Ovary (tissue), 9 donors: Measurements from ENCODE around the gene CA10. TPM values are rescaled to one million over a fixed set of nuclear protein-coding genes. Genes with fewer than 3 reads are reported as not detected.

Experiments
- DNase-seq, 5 donors: peaks; one replicate each; pipeline ENCODE4 v3.0.0-alpha.2; 2019 to 2020
- H3K27ac ChIP-seq, 2 donors: fragments of 200-600 bp; one replicate each; pipeline versions ENCODE4 v1.5.1 to v1.8.0; 2019 to 2022
- H3K27me3 ChIP-seq: fragments of 200-600 bp; one replicate; pipeline ENCODE4 v1.8.0; 2022
- H3K36me3 ChIP-seq: fragments of 200-600 bp; sonication (generic); one replicate; pipeline ENCODE4 v1.5.1; 2019
- H3K4me1 ChIP-seq: one replicate; pipeline ENCODE4 v1.8.1; 2013; ENCODE audit warnings: mild to moderate bottlenecking, moderate library complexity; ENCODE audit not compliant: insufficient read depth
- H3K4me3 ChIP-seq: fragments of 200-600 bp; sonication (generic); one replicate; pipeline ENCODE4 v1.5.1; 2017
- H3K9me3 ChIP-seq, 2 donors: fragments of 200-600 bp in 1 of 2; sonication (generic) in 1 of 2; one replicate each; pipeline versions ENCODE4 v1.5.1 to v1.8.1; 2013 to 2019; ENCODE audit warnings: mild to moderate bottlenecking in 1 of 2, moderate library complexity in 1 of 2
- CTCF ChIP-seq, 3 donors: fragments of 450-650 bp in 2 of 3; fragments of 200-600 bp in 1 of 3; IDR thresholded peaks; one replicate each; pipeline versions ENCODE4 v1.5.1 to v1.8.0; 2016 to 2022; ENCODE audit warnings: antibody characterized with exemption in 3 of 3, mild to moderate bottlenecking in 1 of 3
- EP300 ChIP-seq: sonication (generic); formaldehyde crosslinking; IDR thresholded peaks from one replicate; pipeline ENCODE4 v1.6.1; 2017; ENCODE audit warnings: antibody characterized with exemption
- POLR2A ChIP-seq: fragments of 450-650 bp; IDR thresholded peaks from one replicate; pipeline ENCODE4 v1.6.1; 2017; ENCODE audit warnings: antibody characterized with exemption, mild to moderate bottlenecking, moderate library complexity
- WGBS, 3 donors: extraction: QIAGEN DNeasy Blood & Tissue Kit in 1 of 3; methylation state at CpG; one replicate each; pipeline versions ENCODE4 v1.1.5 to v1.1.7; 2013 to 2017; 5-methylcytosine and 5-hydroxymethylcytosine counted together
- intact Hi-C, 4 donors: fragments of 100-400 bp; cut with DNase I; formaldehyde crosslinking; loops; one replicate each; pipeline versions ENCODE4 v1.11.0 to v1.15.1; 2022 to 2023
- polyA plus RNA-seq, 2 donors: library from polyadenylated mRNA; stranded (reverse); fragments of 200-250 nt in 1 of 2; fragments of 350-450 nt in 1 of 2; fragmentation: Illumina TruSeq in 1 of 2; extraction: RNeasy Lipid Tissue Mini Kit (QIAGEN cat#74804) in 1 of 2; gene quantifications; one replicate each; pipeline ENCODE4 v1.2.3, GENCODE V29; 2013 to 2014
- total RNA-seq, 7 donors: library from RNA; depleted of rRNA in 2 of 7; stranded (reverse); fragments of >200 nt in 2 of 7; fragmentation: NEBNext Ultra II Directional in 3 of 7; extraction: Animal tissue kit (Norgen Biotek cat#: 25700) in 3 of 7; gene quantifications; one replicate each; pipeline versions ENCODE4 v1.1.0 to v1.2.4, GENCODE V29; 2016 to 2023
- donor health status: DM: no; HTN: no; CAD: no; lungs with moderate emphysema.
- donor health status: DM: no; HTN: no; CAD: no.
- donor health status: Bipolar disorder and iron deficiency.
- donor health status: DM: yes; HTN: yes; CAD: no.
- donor health status: DM: no; HTN: no; CAD: no.
- donor health status: DM: yes; HTN: yes; CAD: no.

Gene CA10
- total and polyA plus RNA-seq, 9 donors: 0.34 to 4.3 (median 1.2) TPM; not detected in 2

GRCh38 chr17:51650772-51651171 lies 507.7 kb downstream of the CA10 start:
- no peaks in the 10 kb centered on the region for H3K36me3 ChIP-seq
- H3K4me1 ChIP-seq: peaks cover 3% of the 10 kb centered on the region
- H3K4me3 ChIP-seq: no peak overlapping the region
- intact Hi-C loops: no loop called here
- no peak overlapping the region for H3K27ac ChIP-seq
- H3K9me3 ChIP-seq: no peaks in the 10 kb centered on the region
- DNase-seq: no peak
- no peak for TF ChIP-seq POLR2A
- no peak for TF ChIP-seq CTCF (IDR thresholded peaks at IDR 0.05)
- no peak for TF ChIP-seq EP300
- 13 to 24% (median 19%) methylated on average over 3 of the region's 3 CpGs for WGBS, 3 donors
- H3K27me3 ChIP-seq: no peaks in the 10 kb centered on the region

- Histone ChIP-seq H3K27me3 (no peaks in the 10 kb centered on the region), H3K9me3 (no peaks in the 10 kb centered on the region), H3K36me3 (no peaks in the 10 kb centered on the region), H3K4me3 (no peak overlapping the region), H3K4me1 (peaks cover 3% of the 10 kb centered on the region), H3K27ac (no peak overlapping the region)
- no peak for DNase-seq
- TF ChIP-seq POLR2A (no peak), EP300 (no peak), CTCF (IDR thresholded peaks at IDR 0.05) (no peak)
- WGBS, 3 donors: 76 to 84% (median 83%) methylated on average over 2 of the region's 2 CpGs
- intact Hi-C loops: no loop called here
Measured at GRCh38 chr17:51650202-51650601, 508.3 kb downstream of the CA10 start.

GRCh38 chr17:51647826-51648225 lies 510.7 kb downstream of the CA10 start:
- no peaks in the 10 kb centered on the region for H3K27me3 ChIP-seq
- WGBS, 3 donors: 68 to 70% (median 69%) methylated on average over 5 of the region's 5 CpGs
- H3K9me3 ChIP-seq: no peaks in the 10 kb centered on the region
- no peaks in the 10 kb centered on the region for H3K36me3 ChIP-seq
- TF ChIP-seq POLR2A (no peak), EP300 (no peak), CTCF (IDR thresholded peaks at IDR 0.05) (no peak)
- no peak overlapping the region for H3K4me3 ChIP-seq
- no peak overlapping the region for H3K27ac ChIP-seq
- DNase-seq: no peak
- H3K4me1 ChIP-seq: no peaks in the 10 kb centered on the region
- intact Hi-C loops: no loop called here

DNA sequence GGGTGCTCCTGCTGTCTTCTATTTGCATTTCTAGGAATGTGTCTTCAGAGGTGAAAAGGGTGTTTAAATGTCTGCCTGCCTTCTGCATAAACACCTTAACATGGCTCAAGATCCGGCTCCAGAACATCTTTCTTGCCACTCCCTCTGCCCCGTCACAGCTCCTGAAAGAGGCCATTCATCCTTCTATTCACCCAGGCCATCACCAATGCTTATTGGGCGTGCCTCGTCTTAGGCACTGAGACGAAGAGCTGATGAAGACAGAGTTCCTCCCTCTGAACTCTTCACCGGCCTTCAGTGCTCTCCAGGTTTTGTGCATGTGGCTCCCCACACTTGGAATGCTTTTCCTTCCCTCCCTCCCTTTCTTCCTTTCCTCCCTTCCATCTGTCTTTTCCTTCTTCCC lies 511.4 kb downstream of the CA10 start:
- Histone ChIP-seq H3K36me3 (no peaks in the 10 kb centered on the region), H3K9me3 (no peaks in the 10 kb centered on the region), H3K4me3 (no peak overlapping the region), H3K27ac (no peak overlapping the region), H3K27me3 (no peaks in the 10 kb centered on the region), H3K4me1 (no peaks in the 10 kb centered on the region)
- 65 to 75% (median 68%) methylated on average over 6 of the region's 6 CpGs for WGBS, 3 donors
- TF ChIP-seq POLR2A (no peak), EP300 (no peak), CTCF (IDR thresholded peaks at IDR 0.05) (no peak)
- no peak for DNase-seq
- intact Hi-C loops: no loop called here

GRCh38 chr17:51646539-51646938 lies 512.0 kb downstream of the CA10 start:
- H3K27ac ChIP-seq: no peak overlapping the region
- TF ChIP-seq CTCF (IDR thresholded peaks at IDR 0.05) (no peak), EP300 (no peak), POLR2A (no peak)
- 85 to 94% (median 92%) methylated on average over 4 of the region's 4 CpGs for WGBS, 3 donors
- no peaks in the 10 kb centered on the region for H3K27me3 ChIP-seq
- no peak overlapping the region for H3K4me3 ChIP-seq
- no peaks in the 10 kb centered on the region for H3K36me3 ChIP-seq
- no peaks in the 10 kb centered on the region for H3K4me1 ChIP-seq
- no peak for DNase-seq
- no peaks in the 10 kb centered on the region for H3K9me3 ChIP-seq
- intact Hi-C loops: no loop called here
